Epithelial cell of esophagus (primary cell): ENCODE results near the gene COG5.
"Not testable (repeated sequence)": the region's sequence is repeated elsewhere in the genome, so short reads cannot be mapped to it uniquely, and the experiment has no call there.

ENCODE experiments used
- DNase-seq: peaks from one replicate; pipeline ENCODE4 v3.0.0; 2010; ENCODE audit warnings: low read depth
- H3K4me3 ChIP-seq: 2 replicates; pipeline ENCODE4 v1.5.1; 2011; ENCODE audit warnings: mild to moderate bottlenecking, low read length, control low read depth
- CTCF ChIP-seq: IDR thresholded peaks from 2 replicates; pipeline ENCODE4 v1.5.1; 2011; ENCODE audit warnings: low read depth, mild to moderate bottlenecking, low read length, control low read depth, inconsistent platforms; ENCODE audit not compliant: insufficient read depth; ENCODE audit errors: missing control alignments

The COG5 gene

GRCh38 chr7:107233981-107234380 is 329.7 kb downstream of the COG5 start:
- no peak overlapping the region for H3K4me3 ChIP-seq
- no peak for TF ChIP-seq CTCF
- DNase-seq: no peak

GRCh38 chr7:107233174-107233573 is 330.5 kb downstream of the COG5 start:
- no peak overlapping the region for H3K4me3 ChIP-seq
- DNase-seq: no peak
- no peak for TF ChIP-seq CTCF

- no peak for DNase-seq
- H3K4me3 ChIP-seq: no peak overlapping the region
- TF ChIP-seq CTCF: no peak
These were observed 331.1 kb downstream of the COG5 start for GRCh38 chr7:107232568-107233090.

- no peak for TF ChIP-seq CTCF
- peak; percentile 57 for DNase-seq
- no peak overlapping the region for H3K4me3 ChIP-seq
These were observed 333.4 kb downstream of the COG5 start for GRCh38 chr7:107230334-107230733.

GRCh38 chr7:107228291-107228690 is 335.4 kb downstream of the COG5 start:
- H3K4me3 ChIP-seq: no peak overlapping the region
- TF ChIP-seq CTCF: no peak
- DNase-seq: no peak

- no peak for DNase-seq
- TF ChIP-seq CTCF: no peak
- H3K4me3 ChIP-seq: no peak overlapping the region
These were observed 339.1 kb downstream of the COG5 start for GRCh38 chr7:107224374-107225223.

GRCh38 chr7:107220806-107221205 is 342.9 kb downstream of the COG5 start:
- not testable (repeated sequence) for DNase-seq, H3K4me3 ChIP-seq
